Keratinocyte (primary cell): Measurements from ENCODE around the gene EML5. TPM values are rescaled to one million over a fixed set of nuclear protein-coding genes. Genes with fewer than 3 reads are reported as not detected.

Experiments used
- DNase-seq: peaks from one replicate; pipeline ENCODE4 v3.0.0-alpha.2; 2011; ENCODE audit warnings: low read depth, missing footprints, low spot score
- FAIRE-seq: peaks from 2 replicates; lab custom pipeline; 2011; peaks lifted over from hg19 to GRCh38; lab: Jason Lieb, UNC
- H2AFZ ChIP-seq: 2 replicates; pipeline ENCODE4 v1.6.0; 2012; ENCODE audit warnings: low read length, control low read depth, inconsistent platforms; ENCODE audit not compliant: control insufficient read depth
- H3K27ac ChIP-seq: 2 replicates; pipeline ENCODE4 v1.5.1; 2011; ENCODE audit warnings: low read length; ENCODE audit not compliant: control insufficient read depth, insufficient read depth
- H3K27me3 ChIP-seq: 3 replicates; pipeline ENCODE4 v1.6.0; 2011; ENCODE audit warnings: low read length; ENCODE audit not compliant: control insufficient read depth, insufficient read depth; ENCODE audit errors: extremely low read depth
- H3K36me3 ChIP-seq, 2 experiments: 2 replicates in 1 of 2; 3 replicates in 1 of 2; pipeline ENCODE4 v1.5.1; 2011; ENCODE audit warnings: low read length in 2 of 2, mild to moderate bottlenecking in 1 of 2; ENCODE audit not compliant: control insufficient read depth in 2 of 2, insufficient read depth in 2 of 2; ENCODE audit errors: extremely low read depth in 1 of 2
- H3K4me1 ChIP-seq: 3 replicates; pipeline ENCODE4 v1.5.1; 2011; ENCODE audit warnings: low read length; ENCODE audit not compliant: control insufficient read depth, insufficient read depth; ENCODE audit errors: extremely low read depth
- H3K4me2 ChIP-seq: 3 replicates; pipeline ENCODE4 v1.6.0; 2011; ENCODE audit warnings: low read depth, low read length; ENCODE audit not compliant: control insufficient read depth, insufficient read depth; ENCODE audit errors: extremely low read depth
- H3K4me3 ChIP-seq, 3 experiments: fragments of 200-600 bp in 1 of 3; sonication (generic) in 1 of 3; 2 replicates in 2 of 3; 3 replicates in 1 of 3; pipeline ENCODE4 v1.5.1; 2011 to 2016; ENCODE audit warnings: low read length in 3 of 3, mild to moderate bottlenecking in 3 of 3, control low read depth in 2 of 3, inconsistent platforms in 1 of 3, low read depth in 1 of 3, mixed read lengths in 1 of 3, mixed run types in 1 of 3, moderate library complexity in 1 of 3; ENCODE audit not compliant: control insufficient read depth in 2 of 3, insufficient read depth in 2 of 3; ENCODE audit errors: extremely low read depth in 1 of 3
- H3K79me2 ChIP-seq: 2 replicates; pipeline ENCODE4 v1.6.0; 2012; ENCODE audit warnings: low read length; ENCODE audit not compliant: control insufficient read depth, insufficient read depth
- H3K9ac ChIP-seq: 3 replicates; pipeline ENCODE4 v1.6.0; 2011; ENCODE audit warnings: low read length; ENCODE audit not compliant: control insufficient read depth, insufficient read depth; ENCODE audit errors: extremely low read depth
- H3K9me1 ChIP-seq: 3 replicates; pipeline ENCODE4 v1.6.0; 2011; ENCODE audit warnings: low read length; ENCODE audit not compliant: control insufficient read depth, insufficient read depth; ENCODE audit errors: extremely low read depth
- H3K9me3 ChIP-seq: 2 replicates; pipeline ENCODE4 v1.5.1; 2012; ENCODE audit warnings: low read depth, low read length; ENCODE audit not compliant: control insufficient read depth
- H4K20me1 ChIP-seq: 3 replicates; pipeline ENCODE4 v1.6.0; 2011; ENCODE audit warnings: low read length; ENCODE audit not compliant: control insufficient read depth, insufficient read depth; ENCODE audit errors: extremely low read depth
- EZH2 ChIP-seq: IDR thresholded peaks from one replicate; pipeline ENCODE4 v1.6.1; 2012; ENCODE audit warnings: inconsistent platforms, mild to moderate bottlenecking, low read length, moderate library complexity
- dilution Hi-C: fragments of 300-500 bp; cut with MboI; formaldehyde crosslinking; loops from one replicate; pipeline ENCODE4 v1.7.0; 2020; ENCODE audit warnings: low sequenced_read_pairs; ENCODE audit not compliant: extremely low pct_ligation_motif_present
- polyA plus RNA-seq, 5 experiments: library from polyadenylated mRNA; depleted of rRNA in 3 of 5; stranded (reverse) in 3 of 5; stranded (forward) in 1 of 5; unstranded in 1 of 5; fragments of >200 nt; gene quantifications; 1 replicate in 1 of 5; 2 replicates in 3 of 5; 3 replicates in 1 of 5; pipeline versions ENCODE4 v1.2.1 to v1.2.3, GENCODE V29; 2011 to 2012; ENCODE audit warnings: missing spikeins in 2 of 5, low read depth in 1 of 5, low replicate concordance in 1 of 5
- TF ChIP-seq, protein P1 (sequence below), 3 experiments: IDR thresholded peaks in 1 of 3; conservative IDR thresholded peaks in 1 of 3; optimal IDR thresholded peaks in 1 of 3; 2 replicates in 2 of 3; 3 replicates in 1 of 3; pipeline versions ENCODE3 to v1.5.1; 2011; ENCODE audit warnings: low read length in 3 of 3, mild to moderate bottlenecking in 3 of 3, moderate library complexity in 2 of 3, control low read depth in 1 of 3, inconsistent platforms in 1 of 3; ENCODE audit not compliant: insufficient read depth in 2 of 3; ENCODE audit errors: extremely low read depth in 1 of 3

The EML5 gene
- polyA plus RNA-seq, 1 donor (not counting 4 experiments of a cell fraction or from before 2014, with no cell fraction given): 1.4 TPM

DNA sequence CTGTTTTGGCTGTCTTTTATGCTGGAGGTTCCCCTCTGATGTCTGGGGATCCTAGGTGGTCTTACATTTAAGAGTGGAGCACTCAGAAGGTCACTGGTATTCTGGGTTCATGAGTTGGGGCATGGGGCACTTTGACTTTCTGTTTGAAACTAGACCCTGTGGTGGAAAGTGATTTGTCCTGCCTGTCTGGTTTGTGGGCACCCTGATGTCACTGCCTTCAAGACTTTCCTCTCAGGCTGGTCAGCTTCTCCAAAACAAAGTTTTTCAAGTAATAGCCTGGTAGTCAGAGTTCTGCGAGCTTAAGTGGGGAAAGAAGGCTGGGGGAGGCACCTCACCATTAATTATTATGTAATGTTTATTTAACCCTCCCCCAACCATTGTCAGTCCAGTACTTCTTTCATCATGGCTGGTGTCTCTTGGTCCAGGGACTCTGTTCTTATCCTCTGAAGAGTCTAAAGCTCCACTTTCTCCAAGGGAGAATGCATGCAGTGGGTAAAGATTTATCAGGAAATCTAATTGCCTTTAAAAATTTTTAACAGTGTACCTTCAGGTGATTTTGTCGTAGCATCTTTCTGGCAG, 194.6 kb downstream of the EML5 start:
- Histone ChIP-seq H3K4me3 (no peak overlapping the region), H3K27ac (no peak overlapping the region), H3K9ac (no peak overlapping the region), H3K36me3 (peaks cover 23 to 24% of the 10 kb centered on the region in 2 experiments), H3K4me1 (no peaks in the 10 kb centered on the region), H2AFZ (no peak overlapping the region), H3K4me2 (no peak overlapping the region), H4K20me1 (no peaks in the 10 kb centered on the region), H3K9me3 (no peaks in the 10 kb centered on the region), H3K79me2 (no peaks in the 10 kb centered on the region), H3K27me3 (no peaks in the 10 kb centered on the region), H3K9me1 (no peaks in the 10 kb centered on the region)
- TF ChIP-seq, protein P1, sequence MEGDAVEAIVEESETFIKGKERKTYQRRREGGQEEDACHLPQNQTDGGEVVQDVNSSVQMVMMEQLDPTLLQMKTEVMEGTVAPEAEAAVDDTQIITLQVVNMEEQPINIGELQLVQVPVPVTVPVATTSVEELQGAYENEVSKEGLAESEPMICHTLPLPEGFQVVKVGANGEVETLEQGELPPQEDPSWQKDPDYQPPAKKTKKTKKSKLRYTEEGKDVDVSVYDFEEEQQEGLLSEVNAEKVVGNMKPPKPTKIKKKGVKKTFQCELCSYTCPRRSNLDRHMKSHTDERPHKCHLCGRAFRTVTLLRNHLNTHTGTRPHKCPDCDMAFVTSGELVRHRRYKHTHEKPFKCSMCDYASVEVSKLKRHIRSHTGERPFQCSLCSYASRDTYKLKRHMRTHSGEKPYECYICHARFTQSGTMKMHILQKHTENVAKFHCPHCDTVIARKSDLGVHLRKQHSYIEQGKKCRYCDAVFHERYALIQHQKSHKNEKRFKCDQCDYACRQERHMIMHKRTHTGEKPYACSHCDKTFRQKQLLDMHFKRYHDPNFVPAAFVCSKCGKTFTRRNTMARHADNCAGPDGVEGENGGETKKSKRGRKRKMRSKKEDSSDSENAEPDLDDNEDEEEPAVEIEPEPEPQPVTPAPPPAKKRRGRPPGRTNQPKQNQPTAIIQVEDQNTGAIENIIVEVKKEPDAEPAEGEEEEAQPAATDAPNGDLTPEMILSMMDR (optimal IDR thresholded peaks at IDR 0.05 in 1 of 3, IDR thresholded peaks at IDR 0.05 in 1 of 3, conservative IDR thresholded peaks at IDR 0.05 in 1 of 3; ENCODE audit: extremely low read depth in 1 of 3, insufficient read depth in 2 of 3, low read length in 3 of 3): no peak
- TF ChIP-seq EZH2: no peak
- FAIRE-seq (no peak), DNase-seq (no peak)
- dilution Hi-C loops: no loop called here

DNA sequence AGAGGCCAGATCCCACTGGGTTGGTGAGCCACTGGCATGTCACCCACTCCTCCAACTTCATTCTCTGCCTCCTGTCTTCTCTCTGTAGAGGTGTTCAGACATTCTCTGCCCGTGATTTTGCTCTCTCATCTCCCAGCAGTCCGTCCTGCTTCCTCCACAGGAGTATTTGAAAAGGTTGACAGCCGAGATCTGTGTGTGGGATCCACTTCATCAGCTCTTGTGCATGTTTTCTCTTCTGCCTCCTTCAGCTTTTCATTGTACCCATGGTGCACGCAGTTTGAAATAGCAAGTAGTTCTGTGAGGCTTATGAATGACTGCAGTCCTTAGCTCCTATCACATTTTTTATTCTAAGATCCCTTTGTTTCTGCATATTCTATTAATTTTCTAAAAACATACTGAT, 195.2 kb downstream of the EML5 start:
- dilution Hi-C loops: no loop called here
- Histone ChIP-seq H3K36me3 (peaks cover 19 to 21% of the 10 kb centered on the region in 2 experiments), H3K4me3 (no peak overlapping the region)

More for the DNA sequence above, 195.2 kb downstream of the EML5 start:
- Histone ChIP-seq H3K27me3 (no peaks in the 10 kb centered on the region), H3K9ac (no peak overlapping the region), H3K4me2 (no peak overlapping the region), H4K20me1 (no peaks in the 10 kb centered on the region), H3K9me1 (no peaks in the 10 kb centered on the region), H3K4me1 (no peaks in the 10 kb centered on the region), H3K79me2 (no peaks in the 10 kb centered on the region), H2AFZ (no peak overlapping the region), H3K27ac (no peak overlapping the region), H3K9me3 (no peaks in the 10 kb centered on the region)
- FAIRE-seq: no peak
- TF ChIP-seq EZH2: no peak
- TF ChIP-seq, protein P1 (optimal IDR thresholded peaks at IDR 0.05 in 1 of 3, IDR thresholded peaks at IDR 0.05 in 1 of 3, conservative IDR thresholded peaks at IDR 0.05 in 1 of 3; ENCODE audit: extremely low read depth in 1 of 3, insufficient read depth in 2 of 3, low read length in 3 of 3): no peak
- DNase-seq: no peak
